NB4 (cell line): ENCODE data around the gene RTL1.

ENCODE experiments used
- CTCF ChIP-seq: IDR thresholded peaks from one replicate; pipeline ENCODE4 v1.5.1; 2012; ENCODE audit warnings: low read depth, low read length
- POLR2A ChIP-seq: IDR thresholded peaks from 2 replicates; pipeline ENCODE4 v1.6.1; 2011; ENCODE audit warnings: mild to moderate bottlenecking; ENCODE audit not compliant: insufficient read length; ENCODE audit errors: extremely low read depth
- TF ChIP-seq, protein P1 (sequence below): IDR thresholded peaks from 2 replicates; pipeline ENCODE4 v1.6.1; 2011; ENCODE audit warnings: low read depth, low read length

GRCh38 chr14:100846309-100846859 is 57.1 kb downstream of the RTL1 start:
- TF ChIP-seq CTCF, result no peak
- TF ChIP-seq POLR2A, result no peak
- TF ChIP-seq, protein P1, sequence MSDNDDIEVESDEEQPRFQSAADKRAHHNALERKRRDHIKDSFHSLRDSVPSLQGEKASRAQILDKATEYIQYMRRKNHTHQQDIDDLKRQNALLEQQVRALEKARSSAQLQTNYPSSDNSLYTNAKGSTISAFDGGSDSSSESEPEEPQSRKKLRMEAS, result no peak
